ENCODE measurements around the gene TECR. TPM values are rescaled to one million over a fixed set of nuclear protein-coding genes. Genes with fewer than 3 reads are reported as not detected.
A peak's percentile ranks its signal among the peaks of the same experiment; 100 is the strongest.

The TECR gene
- total and polyA plus RNA-seq, 9 of the 15 experiments (the other 6 are each of a cell fraction or from before 2014, with no cell fraction given), result 29.3 to 211 (median 81.4) TPM

DNA sequence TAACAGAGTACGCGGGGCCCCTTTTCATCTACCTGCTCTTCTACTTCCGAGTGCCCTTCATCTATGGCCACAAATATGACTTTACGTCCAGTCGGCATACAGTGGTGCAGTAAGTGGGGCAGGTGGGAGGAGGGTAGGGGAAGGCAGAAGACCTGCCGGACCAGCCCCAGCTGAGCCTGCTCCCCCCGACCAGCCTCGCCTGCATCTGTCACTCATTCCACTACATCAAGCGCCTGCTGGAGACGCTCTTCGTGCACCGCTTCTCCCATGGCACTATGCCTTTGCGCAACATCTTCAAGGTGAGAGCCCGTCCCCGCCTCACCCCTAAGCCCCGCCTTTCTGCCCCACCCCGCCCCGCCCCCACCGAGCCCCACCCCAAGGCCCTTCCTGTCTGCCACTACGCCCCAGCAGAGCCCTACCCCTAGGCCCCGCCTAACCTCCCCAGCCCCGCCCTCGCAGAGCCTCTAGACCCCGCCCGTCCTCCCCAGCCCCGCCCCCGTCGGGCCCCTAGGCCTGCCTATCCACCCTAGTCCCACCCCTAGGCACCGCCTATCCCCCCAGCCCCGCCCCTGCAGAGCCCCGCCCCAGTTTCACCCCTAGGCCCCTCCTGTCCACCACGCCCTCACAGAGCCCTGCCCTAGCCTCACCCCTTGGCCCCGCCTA lies 34.7 kb downstream of the TECR start (continued):
- no peak for TF ChIP-seq ZNF740 (CRISPR knock-in tag; IDR thresholded peaks at IDR 0.05)
- TF ChIP-seq ZNF740 (tag; IDR thresholded peaks at IDR 0.05), result no peak
- TF ChIP-seq, protein P1, sequence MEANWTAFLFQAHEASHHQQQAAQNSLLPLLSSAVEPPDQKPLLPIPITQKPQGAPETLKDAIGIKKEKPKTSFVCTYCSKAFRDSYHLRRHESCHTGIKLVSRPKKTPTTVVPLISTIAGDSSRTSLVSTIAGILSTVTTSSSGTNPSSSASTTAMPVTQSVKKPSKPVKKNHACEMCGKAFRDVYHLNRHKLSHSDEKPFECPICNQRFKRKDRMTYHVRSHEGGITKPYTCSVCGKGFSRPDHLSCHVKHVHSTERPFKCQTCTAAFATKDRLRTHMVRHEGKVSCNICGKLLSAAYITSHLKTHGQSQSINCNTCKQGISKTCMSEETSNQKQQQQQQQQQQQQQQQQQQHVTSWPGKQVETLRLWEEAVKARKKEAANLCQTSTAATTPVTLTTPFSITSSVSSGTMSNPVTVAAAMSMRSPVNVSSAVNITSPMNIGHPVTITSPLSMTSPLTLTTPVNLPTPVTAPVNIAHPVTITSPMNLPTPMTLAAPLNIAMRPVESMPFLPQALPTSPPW (CRISPR knock-in tag; IDR thresholded peaks at IDR 0.05), result peak; percentile 83
- TF ChIP-seq EP300 (IDR thresholded peaks at IDR 0.05; ENCODE audit: low read length), result no peak
- peak; percentile 43 for TF ChIP-seq ZNF316 (IDR thresholded peaks at IDR 0.05)
- TF ChIP-seq MCM5 (IDR thresholded peaks at IDR 0.05; ENCODE audit: low read depth), result no peak
- TF ChIP-seq, protein P2, sequence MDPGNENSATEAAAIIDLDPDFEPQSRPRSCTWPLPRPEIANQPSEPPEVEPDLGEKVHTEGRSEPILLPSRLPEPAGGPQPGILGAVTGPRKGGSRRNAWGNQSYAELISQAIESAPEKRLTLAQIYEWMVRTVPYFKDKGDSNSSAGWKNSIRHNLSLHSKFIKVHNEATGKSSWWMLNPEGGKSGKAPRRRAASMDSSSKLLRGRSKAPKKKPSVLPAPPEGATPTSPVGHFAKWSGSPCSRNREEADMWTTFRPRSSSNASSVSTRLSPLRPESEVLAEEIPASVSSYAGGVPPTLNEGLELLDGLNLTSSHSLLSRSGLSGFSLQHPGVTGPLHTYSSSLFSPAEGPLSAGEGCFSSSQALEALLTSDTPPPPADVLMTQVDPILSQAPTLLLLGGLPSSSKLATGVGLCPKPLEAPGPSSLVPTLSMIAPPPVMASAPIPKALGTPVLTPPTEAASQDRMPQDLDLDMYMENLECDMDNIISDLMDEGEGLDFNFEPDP (CRISPR knock-in tag; IDR thresholded peaks at IDR 0.05), result no peak
- TF ChIP-seq CEBPB (tag; IDR thresholded peaks at IDR 0.05), result peak; percentile 83
- no peak for TF ChIP-seq MAX (CRISPR knock-in tag; IDR thresholded peaks at IDR 0.05)
- TF ChIP-seq WHSC1 (IDR thresholded peaks at IDR 0.05; ENCODE audit: low read length), result no peak
- TF ChIP-seq CLOCK (CRISPR knock-in tag; IDR thresholded peaks at IDR 0.05; ENCODE audit: borderline replicate concordance), result no peak
- TF ChIP-seq CEBPG (CRISPR knock-in tag; IDR thresholded peaks at IDR 0.05), result peak; percentile 67; the same call in 1 of the 2 replicates
- TF ChIP-seq CEBPG (tag; conservative IDR thresholded peaks at IDR 0.05 in 1 of 2, IDR thresholded peaks at IDR 0.05 in 1 of 2), result peak in 1 of 2 experiments; percentile 64; a peak in 1 of 4 replicates
- TF ChIP-seq ESRRA (IDR thresholded peaks at IDR 0.05; ENCODE audit: borderline replicate concordance, low read depth), result peak; percentile 49; the same call in 1 of the 2 replicates
- peak; percentile 68 for TF ChIP-seq PKNOX1 (IDR thresholded peaks at IDR 0.05)
- TF ChIP-seq, protein P3, sequence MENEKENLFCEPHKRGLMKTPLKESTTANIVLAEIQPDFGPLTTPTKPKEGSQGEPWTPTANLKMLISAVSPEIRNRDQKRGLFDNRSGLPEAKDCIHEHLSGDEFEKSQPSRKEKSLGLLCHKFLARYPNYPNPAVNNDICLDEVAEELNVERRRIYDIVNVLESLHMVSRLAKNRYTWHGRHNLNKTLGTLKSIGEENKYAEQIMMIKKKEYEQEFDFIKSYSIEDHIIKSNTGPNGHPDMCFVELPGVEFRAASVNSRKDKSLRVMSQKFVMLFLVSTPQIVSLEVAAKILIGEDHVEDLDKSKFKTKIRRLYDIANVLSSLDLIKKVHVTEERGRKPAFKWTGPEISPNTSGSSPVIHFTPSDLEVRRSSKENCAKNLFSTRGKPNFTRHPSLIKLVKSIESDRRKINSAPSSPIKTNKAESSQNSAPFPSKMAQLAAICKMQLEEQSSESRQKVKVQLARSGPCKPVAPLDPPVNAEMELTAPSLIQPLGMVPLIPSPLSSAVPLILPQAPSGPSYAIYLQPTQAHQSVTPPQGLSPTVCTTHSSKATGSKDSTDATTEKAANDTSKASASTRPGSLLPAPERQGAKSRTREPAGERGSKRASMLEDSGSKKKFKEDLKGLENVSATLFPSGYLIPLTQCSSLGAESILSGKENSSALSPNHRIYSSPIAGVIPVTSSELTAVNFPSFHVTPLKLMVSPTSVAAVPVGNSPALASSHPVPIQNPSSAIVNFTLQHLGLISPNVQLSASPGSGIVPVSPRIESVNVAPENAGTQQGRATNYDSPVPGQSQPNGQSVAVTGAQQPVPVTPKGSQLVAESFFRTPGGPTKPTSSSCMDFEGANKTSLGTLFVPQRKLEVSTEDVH (IDR thresholded peaks at IDR 0.05; ENCODE audit: low read depth, partially characterized antibody), result no peak
